ENCODE measurements around the gene CHMP4A.

- TF ChIP-seq CTCF (IDR thresholded peaks at IDR 0.05) (no peak), POLR2AphosphoS5 (IDR thresholded peaks at IDR 0.05) (no peak)
Measured at GRCh38 chr14:24213866-24214662, 776 bp upstream of the CHMP4A start.
